GM23248 (cell line): ENCODE measurements around the gene KRT73.

ENCODE experiments used
- EZH2 ChIP-seq: fragments of 200-600 bp; sonication (generic); IDR thresholded peaks from 2 replicates; pipeline ENCODE4 v1.6.1; 2018; ENCODE audit warnings: antibody characterized with exemption, mild to moderate bottlenecking; ENCODE audit not compliant: insufficient read depth, poor library complexity, severe bottlenecking
- EZH2phosphoT487 ChIP-seq: fragments of 200-600 bp; sonication (generic); IDR thresholded peaks from 2 replicates; pipeline ENCODE4 v1.6.1; 2018; ENCODE audit warnings: antibody characterized with exemption, moderate library complexity, mild to moderate bottlenecking, low read depth; ENCODE audit not compliant: insufficient read depth

GRCh38 chr12:52568111-52568510 is 50.2 kb downstream of the KRT73 start:
- TF ChIP-seq EZH2 = no peak
- TF ChIP-seq EZH2phosphoT487 = no peak
